Measurements from ENCODE around the gene VASH1.

The VASH1 gene

DNA sequence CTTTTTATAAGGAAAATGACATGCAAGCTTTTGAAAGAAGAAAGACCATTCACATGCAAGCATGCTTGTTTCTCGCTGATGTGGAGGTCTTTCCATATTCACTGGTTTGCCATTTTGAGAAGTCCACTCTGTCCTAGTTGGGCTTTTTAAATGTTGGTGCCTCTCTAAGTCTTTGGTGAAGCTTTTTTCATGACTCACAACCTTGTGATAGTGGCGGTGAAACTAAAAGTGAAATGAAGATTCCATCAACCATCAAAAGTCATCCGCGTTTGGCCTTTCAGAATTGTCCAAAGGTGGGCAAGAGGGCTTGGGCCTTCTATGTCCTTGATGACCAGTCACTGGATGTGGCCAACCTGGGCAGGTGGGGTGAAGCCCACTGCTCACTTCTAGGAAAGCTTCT lies 69.3 kb downstream of the VASH1 start:
- Mint-ChIP-seq H3K4me1 (peaks cover 38% of the 10 kb centered on the region), H3K27me3 (ENCODE audit: low read depth) (peaks cover 7% of the 10 kb centered on the region), H3K4me3 (no peak overlapping the region), H3K9me3 (no peaks in the 10 kb centered on the region), H3K36me3 (ENCODE audit: low read depth) (no peaks in the 10 kb centered on the region), H3K27ac (no peak overlapping the region)
- TF ChIP-seq, protein P1, sequence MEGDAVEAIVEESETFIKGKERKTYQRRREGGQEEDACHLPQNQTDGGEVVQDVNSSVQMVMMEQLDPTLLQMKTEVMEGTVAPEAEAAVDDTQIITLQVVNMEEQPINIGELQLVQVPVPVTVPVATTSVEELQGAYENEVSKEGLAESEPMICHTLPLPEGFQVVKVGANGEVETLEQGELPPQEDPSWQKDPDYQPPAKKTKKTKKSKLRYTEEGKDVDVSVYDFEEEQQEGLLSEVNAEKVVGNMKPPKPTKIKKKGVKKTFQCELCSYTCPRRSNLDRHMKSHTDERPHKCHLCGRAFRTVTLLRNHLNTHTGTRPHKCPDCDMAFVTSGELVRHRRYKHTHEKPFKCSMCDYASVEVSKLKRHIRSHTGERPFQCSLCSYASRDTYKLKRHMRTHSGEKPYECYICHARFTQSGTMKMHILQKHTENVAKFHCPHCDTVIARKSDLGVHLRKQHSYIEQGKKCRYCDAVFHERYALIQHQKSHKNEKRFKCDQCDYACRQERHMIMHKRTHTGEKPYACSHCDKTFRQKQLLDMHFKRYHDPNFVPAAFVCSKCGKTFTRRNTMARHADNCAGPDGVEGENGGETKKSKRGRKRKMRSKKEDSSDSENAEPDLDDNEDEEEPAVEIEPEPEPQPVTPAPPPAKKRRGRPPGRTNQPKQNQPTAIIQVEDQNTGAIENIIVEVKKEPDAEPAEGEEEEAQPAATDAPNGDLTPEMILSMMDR (IDR thresholded peaks at IDR 0.05; ENCODE audit: unreplicated experiment in 3 of 3): no peak

DNA sequence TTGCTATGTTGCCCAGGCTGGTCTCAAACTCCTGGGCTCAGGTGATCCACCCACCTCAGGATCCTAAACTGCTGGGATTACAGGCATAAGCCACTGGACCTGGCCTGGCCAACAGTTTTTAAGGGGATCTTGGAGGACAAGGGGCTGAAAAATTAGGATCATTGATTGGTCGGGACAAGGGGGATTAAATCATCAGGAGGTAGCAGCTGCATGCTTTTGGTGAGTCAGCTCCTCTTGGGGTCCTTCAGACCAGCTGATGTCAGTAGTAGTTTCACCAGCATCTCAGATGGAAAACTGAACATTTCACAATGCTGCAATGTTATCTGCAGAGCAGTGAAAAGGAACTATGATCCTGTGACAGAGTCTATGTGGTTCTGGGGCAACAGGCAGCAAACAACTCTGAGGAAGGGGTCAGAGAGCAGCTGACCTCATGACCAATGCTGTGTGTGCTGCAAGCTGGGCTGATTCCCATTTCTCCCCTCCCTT lies 71.3 kb downstream of the VASH1 start:
- peaks cover 10% of the 10 kb centered on the region for H3K27me3 Mint-ChIP-seq (ENCODE audit: low read depth)
- TF ChIP-seq, protein P1 (IDR thresholded peaks at IDR 0.05; ENCODE audit: unreplicated experiment in 3 of 3): no peak
- no peak overlapping the region for H3K27ac Mint-ChIP-seq
- H3K9me3 Mint-ChIP-seq: no peaks in the 10 kb centered on the region
- H3K4me1 Mint-ChIP-seq: peaks cover 38% of the 10 kb centered on the region
- H3K36me3 Mint-ChIP-seq (ENCODE audit: low read depth): no peaks in the 10 kb centered on the region
- no peak overlapping the region for H3K4me3 Mint-ChIP-seq
